A549 (cell line): ENCODE measurements around the gene HTN1.
"Not testable (repeated sequence)": the region's sequence is repeated elsewhere in the genome, so short reads cannot be mapped to it uniquely, and the experiment has no call there.

Source experiments
- CTCF ChIP-seq: fragments of >200 bp; sonication (Bioruptor Twin); formaldehyde crosslinking; IDR thresholded peaks from 3 replicates; pipeline ENCODE4 v1.5.1; 2016
- EP300 ChIP-seq, 2 experiments: fragments of >200 bp; sonication (Bioruptor Twin); formaldehyde crosslinking; IDR thresholded peaks; 2 replicates in 1 of 2; 3 replicates in 1 of 2; pipeline ENCODE4 v1.6.1; 2016 to 2017
- HDAC2 ChIP-seq: fragments of 200-600 bp; sonication (generic); IDR thresholded peaks from 2 replicates; pipeline ENCODE4 v1.6.1; 2016
- JUN ChIP-seq, 2 experiments: fragments of >200 bp; sonication (Bioruptor Twin); formaldehyde crosslinking; IDR thresholded peaks; 2 replicates in 1 of 2; 3 replicates in 1 of 2; pipeline ENCODE4 v1.6.1; 2016 to 2017
- MAFK ChIP-seq: fragments of 450-650 bp; IDR thresholded peaks from 2 replicates; pipeline ENCODE4 v1.6.1; 2014; ENCODE audit not compliant: partially characterized antibody
- RAD21 ChIP-seq, 2 experiments: fragments of >200 bp in 1 of 2; sonication (Bioruptor Twin) in 1 of 2; formaldehyde crosslinking in 1 of 2; IDR thresholded peaks in 1 of 2; conservative IDR thresholded peaks in 1 of 2; 2 replicates in 1 of 2; 3 replicates in 1 of 2; pipeline ENCODE4 v1.6.1; 2012 to 2018; ENCODE audit warnings: inconsistent platforms in 1 of 2
- RFX5 ChIP-seq: fragments of 450-650 bp; IDR thresholded peaks from 2 replicates; pipeline ENCODE4 v1.7.1; 2014; ENCODE audit warnings: antibody characterized with exemption, mild to moderate bottlenecking, moderate library complexity
- TP53 ChIP-seq: fragments of 250-450 bp; sonication (Bioruptor Pico); IDR thresholded peaks from 2 replicates; pipeline ENCODE4 v1.5.0; 2021; ENCODE audit warnings: mild to moderate bottlenecking, moderate library complexity

GRCh38 chr4:70050138-70050537 is at the start of gene HTN1:
- TF ChIP-seq RFX5; CTCF; EP300 (IDR thresholded peaks at IDR 0.05); TP53 (CRISPR knock-in tag); RAD21 (conservative IDR thresholded peaks at IDR 0.05 in 1 of 2, IDR thresholded peaks at IDR 0.05 in 1 of 2); HDAC2; JUN (IDR thresholded peaks at IDR 0.05); MAFK: not testable (repeated sequence)
